Measurements from ENCODE around the gene GBE1.
"Not testable (repeated sequence)": the region's sequence is repeated elsewhere in the genome, so short reads cannot be mapped to it uniquely, and the experiment has no call there.

The GBE1 gene

GRCh38 chr3:81516042-81516441, 245.4 kb downstream of the GBE1 start:
- no peak for DNase-seq

GRCh38 chr3:81513591-81513990, 247.9 kb downstream of the GBE1 start:
- DNase-seq, result no peak

GRCh38 chr3:81503026-81503425, 258.4 kb downstream of the GBE1 start:
- no peak for DNase-seq

GRCh38 chr3:81502236-81502635, 259.2 kb downstream of the GBE1 start:
- DNase-seq, result no peak

GRCh38 chr3:81500039-81500438, 261.4 kb downstream of the GBE1 start:
- no peak for DNase-seq

GRCh38 chr3:81497572-81498251, 263.7 kb downstream of the GBE1 start:
- no peak for DNase-seq

- no peak for DNase-seq
These were observed 264.9 kb downstream of the GBE1 start for GRCh38 chr3:81496407-81497104.

- DNase-seq, result not testable (repeated sequence)
These were observed 269.0 kb downstream of the GBE1 start for GRCh38 chr3:81492471-81492870.

GRCh38 chr3:81492040-81492439, 269.4 kb downstream of the GBE1 start:
- DNase-seq, result no peak

GRCh38 chr3:81490541-81491288, 270.7 kb downstream of the GBE1 start:
- DNase-seq, result peak; percentile 90

GRCh38 chr3:81485444-81485865, 276.0 kb downstream of the GBE1 start:
- DNase-seq, result no peak

GRCh38 chr3:81484520-81484919, 276.9 kb downstream of the GBE1 start:
- no peak for DNase-seq

- DNase-seq, result no peak
These were observed 278.4 kb downstream of the GBE1 start for GRCh38 chr3:81483046-81483445.

- no peak for DNase-seq
These were observed 283.7 kb downstream of the GBE1 start for GRCh38 chr3:81477740-81478139.

- DNase-seq, result no peak
These were observed 284.8 kb downstream of the GBE1 start for GRCh38 chr3:81476692-81477091.

- no peak for DNase-seq
These were observed 288.7 kb downstream of the GBE1 start for GRCh38 chr3:81472600-81473362.

GRCh38 chr3:81470524-81471278, 290.7 kb downstream of the GBE1 start:
- no peak for DNase-seq

GRCh38 chr3:81468391-81468790, 293.1 kb downstream of the GBE1 start:
- DNase-seq, result no peak

- DNase-seq, result no peak
These were observed 295.3 kb downstream of the GBE1 start for GRCh38 chr3:81466201-81466560.

GRCh38 chr3:81465510-81466200, 295.8 kb downstream of the GBE1 start:
- DNase-seq, result no peak

- no peak for DNase-seq
These were observed 297.7 kb downstream of the GBE1 start for GRCh38 chr3:81463781-81464180.

- DNase-seq, result no peak
These were observed 298.5 kb downstream of the GBE1 start for GRCh38 chr3:81462921-81463320.
